K562 (cell line): ENCODE measurements around the gene CEP120. TPM values are rescaled to one million over a fixed set of nuclear protein-coding genes. Genes with fewer than 3 reads are reported as not detected.

ENCODE experiments used
- ATAC-seq: fragments of 200-7000 bp; cut with Tn5 transposase; 3 replicates; pipeline ENCODE4 v1.9.1; 2020; ENCODE audit warnings: moderate library complexity
- BruUV-seq: library from RNA; stranded (reverse); fragments of 400-500 nt; replicated peaks from 2 replicates; lab custom pipeline; 2021; lab: Mats Ljungman, UMichigan
- CTCF ChIA-PET: fragments of 300-600 bp; formaldehyde crosslinking; extraction: SDS; loops from one replicate; lab custom pipeline; 2021; ENCODE audit warnings: low intra/inter-chr PET ratio; lab: Yijun Ruan, JAX
- POLR2A ChIA-PET: fragments of 300-600, 350-650 bp; sonication (Branson Sonifier 250); formaldehyde crosslinking; extraction: SDS; loops from one replicate; lab custom pipeline; 2021; ENCODE audit warnings: antibody characterized with exemption, inconsistent platforms; lab: Yijun Ruan, JAX
- DNase-seq, 4 experiments: peaks; one replicate each; pipeline versions ENCODE4 v3.0.0 to v3.0.0-alpha.2; 2011 to 2018; ENCODE audit warnings: low spot score in 3 of 4, mixed read lengths in 3 of 4; ENCODE audit errors: extremely low read depth in 1 of 4
- FAIRE-seq: peaks from 2 replicates; lab custom pipeline; 2011; peaks lifted over from hg19 to GRCh38; lab: Jason Lieb, UNC
- H2AFZ ChIP-seq: 2 replicates; pipeline ENCODE4 v1.6.0; 2011; ENCODE audit warnings: low read depth, low read length, control low read depth, inconsistent platforms
- H3K27ac ChIP-seq: fragments of 200-600 bp; 3 replicates; pipeline ENCODE4 v1.8.0; 2011; ENCODE audit warnings: low read depth, mild to moderate bottlenecking, control low read depth, inconsistent platforms, low read length, moderate library complexity, mixed read lengths; ENCODE audit errors: extremely low read depth
- H3K27me3 ChIP-seq, 2 experiments: fragments of 300-600 bp in 1 of 2; 2 replicates in 1 of 2; 3 replicates in 1 of 2; pipeline versions ENCODE4 v1.6.0 to v1.8.0; 2011; ENCODE audit warnings: inconsistent platforms in 2 of 2, low read length in 2 of 2, mild to moderate bottlenecking in 1 of 2, mixed read lengths in 1 of 2, moderate library complexity in 1 of 2; ENCODE audit not compliant: control insufficient read depth in 2 of 2, insufficient read depth in 2 of 2
- H3K36me3 ChIP-seq: fragments of 300-600 bp; 3 replicates; pipeline ENCODE4 v1.8.0; 2011; ENCODE audit warnings: mild to moderate bottlenecking, low read length, inconsistent platforms; ENCODE audit not compliant: control insufficient read depth, insufficient read depth
- H3K4me1 ChIP-seq, 2 experiments: fragments of 200-600 bp in 1 of 2; replicated peaks in 1 of 2; 2 replicates in 1 of 2; 3 replicates in 1 of 2; pipeline versions ENCODE4 v1.5.1 to v1.8.0; 2011; ENCODE audit warnings: inconsistent platforms in 2 of 2, low read length in 2 of 2, mild to moderate bottlenecking in 1 of 2, mixed read lengths in 1 of 2, moderate library complexity in 1 of 2; ENCODE audit not compliant: control insufficient read depth in 2 of 2, insufficient read depth in 2 of 2
- H3K4me2 ChIP-seq: 2 replicates; pipeline ENCODE4 v1.6.1; 2011; ENCODE audit warnings: low read length, control low read depth, inconsistent platforms, mixed read lengths; ENCODE audit not compliant: insufficient read depth
- H3K4me3 ChIP-seq: fragments of 200-600 bp; sonication (generic), shearing (Covaris generic); 2 replicates; pipeline ENCODE4 v1.5.1; 2016; ENCODE audit warnings: control low read depth, inconsistent platforms
- H3K79me2 ChIP-seq: fragments of 200-600 bp; 3 replicates; pipeline ENCODE4 v1.8.0; 2011; ENCODE audit warnings: low read length, inconsistent platforms; ENCODE audit not compliant: control insufficient read depth, insufficient read depth
- H3K9ac ChIP-seq, 2 experiments: 2 replicates each; pipeline versions ENCODE4 v1.6.0 to v1.6.1; 2011; ENCODE audit warnings: low read depth in 2 of 2, low read length in 2 of 2, control low read depth in 1 of 2, inconsistent platforms in 1 of 2, mild to moderate bottlenecking in 1 of 2, mixed read lengths in 1 of 2; ENCODE audit not compliant: insufficient read depth in 1 of 2
- H3K9me1 ChIP-seq: one replicate; pipeline ENCODE4 v1.6.0; 2011; ENCODE audit warnings: inconsistent platforms, mild to moderate bottlenecking, low read length, moderate library complexity; ENCODE audit not compliant: control insufficient read depth, insufficient read depth
- H3K9me3 ChIP-seq: replicated peaks from 2 replicates; pipeline ENCODE4 v1.5.1; 2011; ENCODE audit warnings: low read depth, low read length, inconsistent platforms; ENCODE audit not compliant: control insufficient read depth, insufficient read depth
- H4K20me1 ChIP-seq: replicated peaks from 2 replicates; pipeline ENCODE4 v1.6.1; 2011; ENCODE audit warnings: low read length, inconsistent platforms, mixed read lengths; ENCODE audit not compliant: control insufficient read depth, insufficient read depth
- ARHGAP35 ChIP-seq: fragments of 450-650 bp; IDR thresholded peaks from 2 replicates; pipeline ENCODE4 v1.6.1; 2018; ENCODE audit not compliant: partially characterized antibody
- C11orf30 ChIP-seq: fragments of 450-650 bp; IDR thresholded peaks from 2 replicates; pipeline ENCODE4 v1.6.1; 2016; ENCODE audit warnings: low read depth, mild to moderate bottlenecking
- CTCF ChIP-seq, 3 experiments: IDR thresholded peaks in 2 of 3; conservative IDR thresholded peaks in 1 of 3; 2 replicates each; pipeline ENCODE4 v1.5.1; 2011 to 2012; ENCODE audit warnings: low read length in 3 of 3, mild to moderate bottlenecking in 3 of 3, control low read depth in 2 of 3, improper control_type of control experiment in 1 of 3, inconsistent platforms in 1 of 3, low read depth in 1 of 3, mixed read lengths in 1 of 3, moderate library complexity in 1 of 3; ENCODE audit not compliant: insufficient read depth in 2 of 3
- CTCFL ChIP-seq: IDR thresholded peaks from 2 replicates; pipeline ENCODE4 v1.6.1; 2011; ENCODE audit warnings: borderline replicate concordance, low read depth, mild to moderate bottlenecking, moderate library complexity, low read length; ENCODE audit not compliant: insufficient read depth, poor library complexity, severe bottlenecking
- FOXA1 ChIP-seq: fragments of 450-650 bp; IDR thresholded peaks from 2 replicates; pipeline ENCODE4 v1.6.1; 2016; ENCODE audit warnings: mild to moderate bottlenecking, borderline replicate concordance
- HMG20B ChIP-seq: fragments of 250-450 bp; sonication (Bioruptor Pico); IDR thresholded peaks from 2 replicates; pipeline ENCODE4 v1.5.0; 2021; ENCODE audit warnings: mild to moderate bottlenecking
- MYNN ChIP-seq, 2 experiments: sonication (generic); formaldehyde crosslinking in 1 of 2; IDR thresholded peaks; 2 replicates each; pipeline versions ENCODE4 v1.5.0 to v1.6.1; 2016 to 2020; ENCODE audit warnings: antibody characterized with exemption in 1 of 2, missing genetic modification reagents in 1 of 2
- POLR2A ChIP-seq: fragments of 450-650 bp; conservative IDR thresholded peaks from 2 replicates; pipeline ENCODE4 v1.6.1; 2016
- SMAD1 ChIP-seq: fragments of 150-350 bp; IDR thresholded peaks from 2 replicates; pipeline ENCODE4 v1.6.1; 2014; ENCODE audit warnings: low read length, low read depth; ENCODE audit not compliant: partially characterized antibody
- SMARCC2 ChIP-seq: fragments of 450-650 bp; IDR thresholded peaks from 2 replicates; pipeline ENCODE4 v1.6.1; 2017; ENCODE audit warnings: antibody characterized with exemption, moderate library complexity, mild to moderate bottlenecking, low read depth
- SMC3 ChIP-seq: conservative IDR thresholded peaks from 2 replicates; pipeline ENCODE4 v1.6.1; 2011; ENCODE audit warnings: low read depth, low read length, improper control_type of control experiment; ENCODE audit not compliant: insufficient read depth
- SOX6 ChIP-seq: fragments of 450-650 bp; IDR thresholded peaks from 2 replicates; pipeline ENCODE4 v1.6.1; 2014; ENCODE audit warnings: mild to moderate bottlenecking
- SP2 ChIP-seq: IDR thresholded peaks from 2 replicates; pipeline ENCODE4 v1.6.1; 2011; ENCODE audit warnings: mild to moderate bottlenecking, low read depth, low read length, moderate library complexity; ENCODE audit not compliant: poor library complexity, severe bottlenecking; ENCODE audit errors: extremely low read depth
- TEAD4 ChIP-seq, 2 experiments: sonication (generic) in 1 of 2; formaldehyde crosslinking in 1 of 2; IDR thresholded peaks; 2 replicates each; pipeline versions ENCODE4 v1.6.1 to v1.8.0; 2012 to 2022; ENCODE audit warnings: borderline replicate concordance in 1 of 2, inconsistent platforms in 1 of 2, low read length in 1 of 2, mild to moderate bottlenecking in 1 of 2, missing genetic modification reagents in 1 of 2
- TFAP4 ChIP-seq: sonication (generic); formaldehyde crosslinking; IDR thresholded peaks from 2 replicates; pipeline ENCODE4 v1.8.0; 2022; ENCODE audit warnings: missing genetic modification reagents, mild to moderate bottlenecking, moderate library complexity, borderline replicate concordance
- ZNF445 ChIP-seq: fragments of 250-450 bp; sonication (Bioruptor Pico); IDR thresholded peaks from 2 replicates; pipeline ENCODE4 v1.4.0; 2020; ENCODE audit warnings: low read depth, mild to moderate bottlenecking, moderate library complexity
- ZNF668 ChIP-seq: fragments of 250-450 bp; sonication (Bioruptor Pico); IDR thresholded peaks from 2 replicates; pipeline ENCODE4 v1.8.0; 2022; ENCODE audit warnings: mild to moderate bottlenecking, inconsistent platforms
- ZNF75A ChIP-seq: fragments of 450-650 bp; formaldehyde crosslinking; IDR thresholded peaks from 2 replicates; pipeline ENCODE4 v1.4.0; 2020; ENCODE audit warnings: mild to moderate bottlenecking
- WGBS: fragments of 100-300 bp; shearing (Covaris generic); methylation state at CpG from one replicate; pipeline ENCODE4 v1.1.6; 2016; ENCODE audit warnings: low coverage, mixed read lengths; ENCODE audit not compliant: insufficient coverage; ENCODE audit errors: missing lambda C conversion rate; 5-methylcytosine and 5-hydroxymethylcytosine counted together
- in situ Hi-C: fragments of 300-500 bp; cut with MboI; formaldehyde crosslinking; loops from 4 replicates; pipeline ENCODE4 v1.15.0; 2018; ENCODE audit warnings: inconsistent platforms, mixed read lengths
- intact Hi-C: fragments of 100-400 bp; cut with micrococcal nuclease; formaldehyde crosslinking; loops from 2 replicates; pipeline ENCODE4 v1.14.2; 2022
- polyA plus RNA-seq, 8 experiments: library from polyadenylated mRNA; depleted of rRNA in 4 of 8; stranded (reverse) in 5 of 8; unstranded in 3 of 8; fragments of >200 nt; fragmentation: Nextera tagmentation in 2 of 8; fragmentation: Illumina TruSeq in 1 of 8; extraction: Ambion mirVana in 2 of 8; extraction: Trizol in 1 of 8; gene quantifications; 2 replicates each; pipeline versions ENCODE4 v1.2.1 to v1.2.3, GENCODE V29; 2011 to 2014; ENCODE audit warnings: inconsistent platforms in 1 of 8, missing spikeins in 1 of 8
- total RNA-seq, 7 experiments: library from RNA; depleted of rRNA in 6 of 7; stranded (reverse); fragments of >200 nt in 6 of 7; fragmentation: Illumina TruSeq in 2 of 7; extraction: Trizol in 2 of 7; gene quantifications; 2 replicates each; pipeline versions ENCODE4 v1.2.1 to v1.2.3, GENCODE V29; 2011 to 2021; ENCODE audit warnings: low replicate concordance in 1 of 7

Gene CEP120
- total and polyA plus RNA-seq, 9 of the 15 experiments (the other 6 are each of a cell fraction or from before 2014, with no cell fraction given): 3.3 to 24.9 (median 14.4) TPM

- Histone ChIP-seq H3K36me3 (peaks cover 18% of the 10 kb centered on the region; the same call in 1 of the 3 replicates), H3K27ac (no peak overlapping the region), H3K4me1 (no peaks in the 10 kb centered on the region), H3K27me3 (no peaks in the 10 kb centered on the region), H3K9me1 (no peaks in the 10 kb centered on the region), H3K4me3 (no peak overlapping the region), H3K4me2 (no peak overlapping the region), H3K79me2 (no peaks in the 10 kb centered on the region), H3K9me3 (no peaks in the 10 kb centered on the region), H4K20me1 (no peaks in the 10 kb centered on the region), H3K9ac (no peak overlapping the region), H2AFZ (no peak overlapping the region)
- POLR2A ChIA-PET: no interaction called here
- no peak for FAIRE-seq
- no TSS peak for BruUV-seq
- ATAC-seq: peak; percentile 68
- in situ Hi-C loops: no loop called here
- CTCF ChIA-PET: interaction anchor here (1.1 kb wide), 2 partner anchors 448 to 829 kb away, joined by 3 read pairs; no protein-coding TSS in a partner anchor
- intact Hi-C loops: loop anchor here (10.0 kb wide), 2 partner anchors 270 to 850 kb away; no protein-coding TSS in a partner anchor
- DNase-seq: peak in 2 of 4 experiments; percentile 5 to 19
- 58% methylated on average over 4 of the region's 4 CpGs for WGBS
- TF ChIP-seq SP2 (no peak), SMARCC2 (no peak), SOX6 (no peak), SMC3 (0 out of 2 replicates have a peak, but pooled peaks have one; percentile 26), CTCF (IDR thresholded peaks at IDR 0.05 in 2 of 3, conservative IDR thresholded peaks at IDR 0.05 in 1 of 3; ENCODE audit: insufficient read depth in 2 of 3, low read depth in 1 of 3, low read length in 3 of 3) (peak; percentile 35 to 60 (median 54); a peak in 5 of 6 replicates), ZNF445 (CRISPR knock-in tag) (no peak), TEAD4 (IDR thresholded peaks at IDR 0.05; ENCODE audit: low read length) (no peak), TEAD4 (CRISPR knock-in tag; IDR thresholded peaks at IDR 0.05; ENCODE audit: borderline replicate concordance) (no peak), C11orf30 (no peak), ZNF668 (no peak), MYNN (IDR thresholded peaks at IDR 0.05) (no peak), MYNN (CRISPR knock-in tag; IDR thresholded peaks at IDR 0.05) (no peak), SMAD1 (no peak), ZNF75A (CRISPR knock-in tag) (no peak), ARHGAP35 (no peak), CTCFL (no peak), HMG20B (no peak), TFAP4 (CRISPR knock-in tag) (no peak), POLR2A (no peak), FOXA1 (no peak)
These were observed 78.3 kb downstream of the CEP120 start for GRCh38 chr5:123344816-123345426.
